GM19240 (cell line): ENCODE measurements around the gene AP5S1.

Source experiments
- DNase-seq: peaks from one replicate; pipeline ENCODE4 v3.0.0; 2011; ENCODE audit warnings: low spot score; ENCODE audit not compliant: insufficient read length

The AP5S1 gene

DNA sequence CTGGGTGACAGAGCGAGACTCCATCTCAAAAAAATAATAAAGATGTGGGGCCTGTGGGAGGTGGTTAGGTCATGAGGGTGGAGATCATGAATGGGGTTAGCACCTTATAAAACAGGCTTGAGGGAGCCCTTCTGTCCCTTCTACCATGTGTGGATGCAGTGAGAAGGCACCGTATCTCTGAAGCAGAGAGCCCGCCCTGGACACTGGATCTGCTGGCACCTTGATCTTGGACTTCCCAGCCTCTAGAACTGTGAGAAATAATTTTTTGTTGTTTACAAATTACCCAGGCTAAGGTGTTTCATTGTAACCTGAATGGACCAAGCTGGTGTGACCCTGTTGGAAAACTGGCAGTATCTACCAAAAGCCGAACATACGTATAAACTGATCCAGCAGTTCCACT is 53.2 kb downstream of the AP5S1 start:
- no peak for DNase-seq

DNA sequence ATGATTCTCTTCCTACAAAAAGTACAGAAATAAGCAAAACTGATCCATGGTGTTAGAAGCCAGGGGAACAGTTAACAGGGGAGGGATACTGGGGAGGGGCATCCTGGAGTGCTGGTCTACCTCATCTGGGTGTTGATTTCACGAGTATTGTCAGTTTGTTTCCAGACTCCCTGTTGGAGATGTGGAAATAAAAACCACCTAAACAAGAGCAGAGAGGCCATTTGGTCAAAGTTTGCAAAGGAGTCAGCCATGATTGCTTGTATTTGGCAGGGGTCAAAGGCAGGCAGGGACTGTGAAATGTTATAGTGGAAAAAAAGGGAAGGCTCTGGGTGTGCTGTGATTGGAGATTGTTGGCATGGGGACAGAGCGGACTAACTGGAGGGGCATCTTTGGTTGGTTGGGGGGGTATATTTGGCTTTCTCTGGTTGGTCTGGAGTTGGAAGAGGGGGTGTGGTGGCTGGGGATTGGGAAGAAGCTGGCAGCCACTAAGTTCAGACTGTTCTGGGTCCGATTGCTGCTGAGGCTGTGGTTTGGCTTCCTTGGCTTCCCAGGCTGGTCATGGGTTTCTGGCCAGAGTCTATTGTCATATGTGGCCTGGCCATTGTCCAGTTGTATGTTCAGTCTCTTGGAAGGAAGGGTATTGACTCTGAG is 54.0 kb downstream of the AP5S1 start:
- DNase-seq, result no peak

DNA sequence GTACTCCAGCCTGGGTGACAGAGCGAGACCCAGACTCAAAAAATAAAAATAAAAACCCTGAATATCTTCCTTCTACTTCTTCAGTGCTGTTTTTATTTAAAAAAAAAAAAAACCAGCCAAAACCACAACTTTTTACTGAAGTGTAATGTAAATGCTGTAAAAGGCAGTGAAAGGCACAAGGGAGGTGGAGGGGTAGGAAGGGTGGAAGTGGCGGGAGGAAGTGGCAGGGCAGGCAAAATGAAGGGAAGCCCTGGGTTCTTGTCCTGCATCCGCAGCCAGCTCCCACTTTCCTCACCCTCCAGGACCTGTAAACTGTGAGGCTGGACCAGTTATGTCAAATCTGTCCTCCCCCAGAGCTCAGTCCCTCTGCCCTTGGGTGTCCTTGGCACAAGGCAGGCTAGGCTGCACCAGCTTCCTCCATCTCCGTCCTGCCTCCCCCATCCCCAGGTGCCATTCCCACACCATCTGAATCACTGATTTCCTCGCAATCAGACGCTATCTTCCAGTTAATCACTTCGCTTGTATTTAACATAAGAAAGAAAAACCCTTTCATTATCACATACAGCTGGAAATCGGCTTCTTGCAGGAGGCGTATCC is 55.1 kb downstream of the AP5S1 start:
- no peak for DNase-seq

DNA sequence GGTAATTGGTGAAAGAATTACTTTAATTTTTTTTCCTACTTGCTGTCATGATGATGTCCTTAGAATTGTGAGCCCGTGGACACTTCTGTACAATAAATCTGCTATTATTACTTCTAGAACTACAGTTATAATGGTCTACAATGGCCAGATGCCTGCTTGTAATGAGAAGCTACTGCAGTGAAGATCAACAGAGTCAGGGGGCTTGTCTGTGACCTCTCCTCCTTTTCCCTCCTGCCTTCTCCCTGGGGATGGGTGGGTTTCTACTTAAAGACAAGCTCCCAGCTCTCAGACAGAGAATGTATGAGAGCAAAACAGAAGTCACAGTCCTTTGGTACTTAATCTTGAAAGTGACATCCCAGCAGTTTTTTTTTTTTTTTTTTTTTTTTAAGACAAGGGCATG is 55.7 kb downstream of the AP5S1 start:
- no peak for DNase-seq

DNA sequence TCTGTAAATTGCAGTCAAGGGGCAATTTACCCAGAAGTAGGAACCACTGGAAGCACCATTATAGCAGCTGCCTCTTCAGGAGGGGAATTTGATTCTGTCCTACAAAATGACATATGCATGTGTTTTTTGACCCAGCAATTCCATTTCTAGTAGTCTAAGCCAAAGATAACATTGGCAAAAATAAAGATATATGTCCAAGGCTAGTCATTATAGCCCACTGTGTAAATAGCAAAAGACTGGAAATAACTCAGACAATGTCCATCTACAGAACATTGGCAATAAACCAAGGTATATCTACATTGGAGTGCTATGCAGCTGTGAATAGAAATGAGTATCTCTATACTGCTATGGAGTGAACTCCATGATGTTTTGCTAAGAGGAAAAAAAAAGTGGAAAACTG is 56.3 kb downstream of the AP5S1 start:
- DNase-seq, result no peak
